GM18867 (cell line): ENCODE data around the gene NCKAP5.

Experiments
- ATAC-seq: cut with Tn5 transposase; IDR thresholded peaks from one replicate; pipeline ENCODE4 v1.9.1; 2021; ENCODE audit warnings: mild to moderate bottlenecking, moderate library complexity; ENCODE audit not compliant: unreplicated experiment

Gene NCKAP5

GRCh38 chr2:133432778-133433177, 135.5 kb downstream of the NCKAP5 start:
- ATAC-seq: no peak

- ATAC-seq: no peak
Observed at GRCh38 chr2:133431289-133431688, 137.0 kb downstream of the NCKAP5 start.

DNA sequence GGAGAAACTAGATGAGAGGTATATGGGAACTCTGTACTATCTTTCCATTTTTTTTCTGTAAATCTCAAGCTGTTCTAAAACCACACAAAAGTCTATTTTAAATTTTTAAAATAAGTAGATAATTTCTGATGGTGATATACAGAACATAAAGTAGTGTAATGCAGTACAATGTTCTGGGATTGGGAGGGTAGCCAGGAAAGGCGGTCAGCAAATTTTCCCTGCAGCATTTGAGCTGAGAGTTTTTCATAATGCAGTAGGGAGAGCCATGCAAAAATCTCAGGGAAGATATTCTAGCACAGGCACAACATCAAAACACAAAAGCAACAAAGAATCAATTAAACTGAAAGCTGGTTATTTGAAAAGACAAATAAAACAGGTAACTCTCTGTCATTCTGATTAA, 141.5 kb downstream of the NCKAP5 start:
- no peak for ATAC-seq

GRCh38 chr2:133425612-133426011, 142.7 kb downstream of the NCKAP5 start:
- no peak for ATAC-seq

DNA sequence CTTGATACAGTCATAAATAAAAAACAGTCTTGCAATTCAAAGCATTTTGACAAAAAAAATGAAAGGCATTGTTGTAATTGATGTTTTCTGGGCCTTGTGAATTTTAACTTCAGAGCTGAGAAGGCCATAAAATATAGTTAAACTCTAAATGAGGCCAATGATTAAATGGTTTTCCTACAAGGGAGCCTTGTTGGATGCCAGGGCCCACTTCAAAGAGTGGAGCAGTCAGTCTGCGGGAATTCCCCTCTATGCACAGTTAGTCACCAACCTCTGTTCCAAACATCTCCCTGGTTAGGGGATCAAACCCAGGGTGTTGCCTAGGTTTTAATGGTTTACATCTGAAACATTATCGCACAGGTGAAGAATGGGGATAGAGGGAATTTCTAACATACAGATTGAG, 143.4 kb downstream of the NCKAP5 start:
- no peak for ATAC-seq

DNA sequence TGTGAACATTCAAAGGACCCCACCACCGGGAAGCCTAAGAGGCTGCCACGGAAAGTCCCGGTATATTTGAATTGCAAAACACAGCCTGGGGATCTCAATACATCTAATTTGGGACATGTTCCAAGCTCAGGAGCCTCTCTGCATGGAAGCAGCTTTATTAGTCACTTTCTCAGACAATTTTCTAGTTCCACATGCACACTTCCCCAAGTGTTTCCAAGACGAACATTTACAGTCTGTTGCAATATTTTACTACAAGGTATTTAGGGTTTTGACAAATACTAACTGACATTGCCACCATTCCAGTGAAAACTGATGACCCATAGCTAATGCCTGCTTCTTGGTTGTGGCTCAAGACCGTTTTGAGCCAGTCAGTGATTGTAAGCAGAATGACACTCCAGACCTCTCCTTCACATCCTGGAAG, 145.3 kb downstream of the NCKAP5 start:
- no peak for ATAC-seq

DNA sequence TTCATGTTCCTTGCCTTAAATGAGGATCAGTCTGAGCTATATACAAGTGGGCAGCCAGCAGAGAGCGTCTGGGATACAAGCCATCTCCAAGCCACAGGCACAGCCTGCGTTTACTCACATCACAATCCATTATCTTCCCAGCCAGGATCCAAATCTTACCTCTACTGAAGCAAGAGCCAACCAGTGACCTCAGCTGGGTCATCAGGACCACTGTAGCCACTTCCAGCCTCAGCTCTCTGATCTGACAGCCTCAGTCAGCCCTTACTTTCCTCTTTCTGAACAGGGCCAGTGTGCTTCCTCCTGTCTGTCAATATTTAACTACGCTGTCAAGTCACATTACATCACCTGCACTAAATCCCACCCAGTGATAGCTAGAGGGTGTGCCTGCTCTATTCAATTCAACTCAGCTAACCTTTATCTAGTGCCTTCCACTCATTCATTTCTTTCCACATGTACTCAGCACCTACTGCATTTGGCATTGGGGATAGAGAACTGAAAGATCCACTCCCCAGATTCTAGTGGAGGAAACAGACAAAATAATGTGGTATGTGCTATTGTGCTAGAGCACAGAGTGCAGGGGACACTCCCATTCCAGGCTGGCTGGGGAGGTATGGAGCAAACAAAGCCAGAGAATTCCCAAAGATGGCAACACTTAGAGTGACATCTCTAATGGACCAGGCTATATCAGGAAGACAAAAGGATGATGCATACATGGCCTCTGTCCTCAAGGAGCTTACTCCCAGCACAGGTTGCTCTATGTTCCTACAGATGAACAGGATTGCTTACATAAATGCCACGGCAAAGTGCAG, 146.5 kb downstream of the NCKAP5 start:
- peak; percentile 91 for ATAC-seq

DNA sequence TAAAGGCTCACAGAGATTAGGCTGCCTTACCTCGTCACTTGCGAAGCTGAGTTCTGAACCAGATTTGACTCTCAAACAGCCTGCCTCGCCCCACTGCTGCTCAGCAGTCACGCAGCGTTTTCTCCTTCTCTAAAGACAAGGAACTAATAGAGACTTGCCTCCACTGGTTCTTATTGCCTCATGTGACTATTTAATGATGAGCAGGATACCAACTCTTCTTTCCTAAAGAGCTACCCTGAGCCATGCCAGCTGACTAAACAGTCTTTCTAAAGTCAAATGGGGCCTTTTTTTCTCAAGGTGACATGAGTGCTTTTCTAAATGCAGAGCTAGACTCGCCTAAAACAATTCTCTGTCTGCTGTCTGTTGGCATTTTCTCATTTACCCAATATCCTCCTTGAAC, 147.5 kb downstream of the NCKAP5 start:
- no peak for ATAC-seq

- no peak for ATAC-seq
Observed at GRCh38 chr2:133418671-133419070, 149.6 kb downstream of the NCKAP5 start.

DNA sequence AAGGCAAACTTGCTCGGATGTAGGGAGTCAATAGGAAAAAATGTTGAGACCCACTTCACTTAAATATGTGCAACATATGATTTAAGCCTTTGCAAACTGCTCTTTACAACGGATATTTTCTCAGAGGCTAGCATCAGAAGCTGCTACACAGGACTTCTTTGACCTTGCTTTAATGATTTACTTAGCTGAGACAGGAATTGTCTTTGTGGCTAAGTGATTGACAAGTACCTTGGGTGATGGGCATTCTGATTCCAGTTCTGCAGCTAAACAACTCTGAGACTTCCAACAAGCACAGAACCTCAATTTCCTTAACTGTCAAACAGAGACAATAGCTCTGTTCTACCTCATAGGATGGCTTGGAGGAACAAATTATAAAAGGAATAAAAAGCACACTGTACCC, 150.2 kb downstream of the NCKAP5 start:
- ATAC-seq: no peak

DNA sequence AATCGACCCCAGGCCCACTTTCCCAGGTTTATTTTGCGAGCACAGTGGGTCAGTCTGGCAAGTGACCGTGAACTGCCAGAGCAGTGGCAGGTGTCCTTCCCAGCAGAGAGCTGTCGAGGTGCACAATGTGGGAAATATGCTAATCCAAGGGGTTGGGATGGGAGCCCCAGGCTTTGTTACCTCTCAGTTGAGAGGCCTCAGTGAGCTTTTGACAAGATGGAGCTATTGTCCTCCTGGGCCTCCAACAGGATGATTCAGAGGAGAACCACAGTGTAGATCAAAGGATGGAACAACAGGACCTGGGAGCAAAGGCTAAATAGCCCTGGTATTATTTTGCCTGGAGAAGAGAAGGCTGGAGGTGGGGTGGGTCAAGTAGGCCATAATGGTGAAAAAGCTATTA, 150.8 kb downstream of the NCKAP5 start:
- ATAC-seq: no peak

- ATAC-seq: no peak
Observed at GRCh38 chr2:133416736-133417135, 151.5 kb downstream of the NCKAP5 start.

GRCh38 chr2:133416146-133416545, 152.1 kb downstream of the NCKAP5 start:
- no peak for ATAC-seq

DNA sequence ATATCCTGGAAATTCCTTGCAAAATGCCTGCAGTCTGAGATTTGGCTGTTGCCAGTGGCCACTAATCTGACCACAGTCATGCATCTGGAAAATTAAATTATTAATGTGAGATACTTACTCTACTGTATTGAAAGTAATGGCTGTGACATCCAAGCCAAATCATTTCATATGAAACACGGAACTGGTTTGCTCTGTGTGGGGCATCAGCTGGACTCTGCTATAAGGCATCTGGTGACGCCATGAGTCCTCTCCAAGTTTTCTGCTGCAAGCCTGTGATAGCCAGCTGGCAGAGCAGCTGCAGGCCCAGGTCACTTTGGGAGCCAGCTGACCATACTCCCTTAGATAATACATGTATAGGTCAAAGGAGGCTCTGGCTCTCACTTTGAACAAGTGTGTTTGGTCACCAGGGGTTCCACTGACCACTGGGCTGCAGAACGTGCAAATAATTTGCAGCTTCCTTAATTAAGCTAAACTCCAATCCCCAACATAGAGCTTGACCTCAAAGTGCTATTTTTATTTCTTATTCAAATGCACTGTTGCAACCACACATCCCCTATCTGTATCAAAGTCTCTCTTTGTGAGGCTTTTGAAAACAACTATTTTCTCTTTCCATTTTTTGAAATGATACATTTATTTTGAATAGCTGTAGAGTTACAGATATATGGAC, 152.9 kb downstream of the NCKAP5 start:
- ATAC-seq: no peak

- no peak for ATAC-seq
Observed at GRCh38 chr2:133414486-133415209, 153.6 kb downstream of the NCKAP5 start.

GRCh38 chr2:133413863-133414262, 154.4 kb downstream of the NCKAP5 start:
- no peak for ATAC-seq

DNA sequence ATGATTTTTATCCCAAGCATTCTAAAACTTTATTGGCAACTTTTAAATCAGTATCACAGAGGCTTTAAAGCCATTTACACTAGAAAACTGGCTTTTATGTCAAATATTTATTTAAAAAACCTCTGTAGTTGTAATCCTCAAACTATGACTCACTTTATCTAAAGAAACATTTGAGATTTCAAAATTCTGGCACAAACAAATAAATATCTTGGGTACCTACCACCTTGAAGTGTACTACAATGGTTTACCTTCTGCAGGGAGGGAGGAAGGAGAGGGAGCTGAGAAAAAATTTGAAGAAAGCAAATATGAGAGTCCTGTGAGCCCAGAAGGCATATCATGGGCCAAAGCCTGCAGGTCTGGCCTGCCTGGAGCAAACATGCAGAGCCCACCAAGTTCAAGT, 155.6 kb downstream of the NCKAP5 start:
- ATAC-seq: no peak

GRCh38 chr2:133411857-133412256, 156.4 kb downstream of the NCKAP5 start:
- ATAC-seq: no peak

- ATAC-seq: no peak
Observed at GRCh38 chr2:133411101-133411500, 157.2 kb downstream of the NCKAP5 start.

DNA sequence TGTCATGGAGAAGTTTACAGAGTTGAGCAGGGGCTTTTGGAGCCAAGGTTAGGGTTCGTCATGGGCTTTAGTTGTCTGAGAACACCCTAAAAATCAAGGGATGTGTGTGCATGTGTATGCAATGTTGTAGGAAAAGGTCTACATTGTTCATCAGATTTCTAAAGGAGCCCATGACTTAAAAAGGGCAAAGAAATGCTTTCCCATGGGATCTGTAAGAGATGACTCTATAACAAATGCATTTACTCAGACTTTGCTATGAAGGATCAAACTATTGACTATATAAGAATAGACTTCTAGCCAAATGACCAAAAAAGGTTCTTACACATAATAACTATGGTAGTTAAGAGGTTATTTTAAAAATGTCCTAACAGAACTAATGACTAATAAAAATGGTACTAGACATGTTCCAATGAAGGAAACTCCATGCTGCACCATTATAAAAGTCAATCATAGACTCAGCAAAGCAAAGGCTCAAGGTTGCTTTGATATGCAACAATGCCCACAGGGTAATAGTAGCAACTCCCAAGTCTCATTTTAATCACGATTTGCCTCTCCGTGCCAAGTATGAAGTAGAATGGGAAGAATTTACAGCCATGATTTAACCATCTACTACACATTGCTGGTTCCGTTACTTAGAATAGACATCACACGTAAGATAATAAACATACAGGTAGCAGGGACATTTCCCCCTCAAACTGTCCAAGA, 158.5 kb downstream of the NCKAP5 start:
- ATAC-seq: no peak

DNA sequence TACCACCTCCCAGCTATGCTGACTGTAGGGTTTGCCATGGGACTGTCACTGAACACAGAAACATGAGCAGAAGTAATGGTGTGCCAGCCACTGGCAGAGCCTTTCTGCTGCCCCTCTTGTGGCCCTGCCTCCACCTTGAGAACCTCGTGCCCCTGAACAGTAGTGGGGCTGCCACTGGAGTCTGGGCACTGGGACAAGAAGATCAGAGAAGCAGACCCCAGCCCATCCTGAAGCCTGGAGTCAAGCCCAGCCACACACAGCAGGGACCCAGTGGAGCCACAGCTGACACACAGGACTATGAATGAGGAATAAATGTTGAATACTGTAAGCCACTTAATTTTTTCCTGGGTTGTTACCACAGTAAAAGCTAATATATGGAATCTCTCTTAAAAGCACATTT, 159.6 kb downstream of the NCKAP5 start:
- ATAC-seq: no peak
